Fibroblast of peridontal ligament (primary cell): ENCODE measurements around the gene GATAD1.
"Not testable (repeated sequence)": the region's sequence is repeated elsewhere in the genome, so short reads cannot be mapped to it uniquely, and the experiment has no call there.

Experiments used
- DNase-seq: peaks from one replicate; pipeline ENCODE4 v3.0.0-alpha.2; 2010; ENCODE audit errors: extremely low read depth

The GATAD1 gene, protein sequence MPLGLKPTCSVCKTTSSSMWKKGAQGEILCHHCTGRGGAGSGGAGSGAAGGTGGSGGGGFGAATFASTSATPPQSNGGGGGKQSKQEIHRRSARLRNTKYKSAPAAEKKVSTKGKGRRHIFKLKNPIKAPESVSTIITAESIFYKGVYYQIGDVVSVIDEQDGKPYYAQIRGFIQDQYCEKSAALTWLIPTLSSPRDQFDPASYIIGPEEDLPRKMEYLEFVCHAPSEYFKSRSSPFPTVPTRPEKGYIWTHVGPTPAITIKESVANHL

DNA sequence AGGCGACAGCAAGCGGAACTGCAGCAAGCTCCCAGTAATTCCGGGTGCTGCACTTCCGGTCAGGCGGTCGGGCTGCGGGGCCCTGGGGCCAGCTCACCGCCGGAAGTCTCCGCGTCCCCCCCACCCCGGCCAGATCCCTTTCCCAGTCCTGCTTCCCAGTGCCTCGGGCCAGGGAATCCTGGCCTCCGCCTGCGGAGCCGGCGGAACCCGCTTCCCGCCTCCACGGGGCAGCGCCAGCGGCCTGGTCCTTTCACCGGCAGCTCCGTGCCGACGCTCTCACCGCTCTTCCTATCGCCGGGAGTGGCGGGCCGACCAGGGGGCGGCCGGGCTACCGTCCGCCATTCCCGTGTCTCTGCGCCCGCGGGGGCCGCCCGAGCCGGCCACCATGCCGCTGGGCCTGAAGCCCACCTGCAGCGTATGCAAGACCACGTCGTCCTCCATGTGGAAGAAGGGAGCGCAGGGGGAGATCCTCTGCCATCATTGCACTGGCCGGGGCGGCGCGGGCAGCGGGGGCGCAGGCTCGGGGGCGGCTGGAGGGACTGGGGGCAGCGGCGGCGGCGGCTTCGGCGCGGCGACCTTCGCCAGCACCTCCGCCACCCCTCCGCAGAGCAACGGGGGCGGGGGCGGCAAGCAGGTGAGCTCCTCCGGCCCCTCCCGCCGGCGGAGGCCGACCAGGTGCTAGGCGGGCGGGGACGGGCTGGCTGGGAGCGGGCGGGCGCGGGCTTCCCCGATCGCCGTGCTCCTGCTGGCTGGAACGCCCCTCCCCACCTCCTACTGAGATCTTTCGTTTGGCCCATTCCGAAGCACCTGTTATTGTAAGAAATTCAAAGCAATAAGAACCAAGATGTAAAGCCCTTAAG is at the start of gene GATAD1:
TSS of gene GATAD1 (plus strand) at position 138 of the 860 bp plus-strand sequence. CDS start at position 386, 248 bp downstream.
- peak; percentile 91 for DNase-seq

DNA sequence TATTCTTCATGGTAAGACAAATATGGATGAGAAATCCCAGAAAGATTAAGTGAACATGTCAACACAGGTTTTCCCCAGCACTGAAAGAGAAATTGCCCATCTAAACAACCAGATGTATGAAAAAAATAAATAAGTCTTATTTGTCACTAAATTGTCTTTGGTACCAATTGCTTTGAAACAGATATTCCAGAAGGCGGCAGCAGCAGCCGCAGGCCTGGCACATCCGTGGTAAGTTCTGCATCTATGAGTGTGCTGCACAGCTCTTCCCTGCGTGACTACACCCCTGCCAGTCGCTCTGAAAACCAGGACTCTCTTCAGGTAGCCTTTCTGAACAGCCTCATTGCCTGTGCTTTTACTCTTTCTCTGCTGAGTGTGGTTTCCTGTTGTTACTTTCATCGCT is 49.7 kb upstream of the GATAD1 start:
- no peak for DNase-seq

DNA sequence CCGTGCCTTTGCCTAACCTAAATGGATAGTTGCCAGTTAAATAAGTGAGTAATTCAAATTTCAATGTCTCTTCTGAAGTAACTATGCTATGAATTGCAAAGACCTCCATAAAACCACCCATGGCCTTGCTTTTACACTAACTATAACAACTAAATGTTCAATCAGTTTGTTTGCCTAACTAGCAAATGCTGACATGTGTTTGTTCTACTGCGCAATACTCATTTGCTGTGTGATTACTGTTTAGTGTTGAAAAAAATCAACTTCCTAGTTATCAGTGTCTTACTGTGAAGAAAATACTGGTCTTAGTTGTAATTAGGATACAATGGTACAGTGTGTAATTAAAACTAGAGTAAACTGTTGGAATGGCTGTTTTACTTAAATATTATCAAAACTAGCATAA is 47.3 kb upstream of the GATAD1 start:
- no peak for DNase-seq

DNA sequence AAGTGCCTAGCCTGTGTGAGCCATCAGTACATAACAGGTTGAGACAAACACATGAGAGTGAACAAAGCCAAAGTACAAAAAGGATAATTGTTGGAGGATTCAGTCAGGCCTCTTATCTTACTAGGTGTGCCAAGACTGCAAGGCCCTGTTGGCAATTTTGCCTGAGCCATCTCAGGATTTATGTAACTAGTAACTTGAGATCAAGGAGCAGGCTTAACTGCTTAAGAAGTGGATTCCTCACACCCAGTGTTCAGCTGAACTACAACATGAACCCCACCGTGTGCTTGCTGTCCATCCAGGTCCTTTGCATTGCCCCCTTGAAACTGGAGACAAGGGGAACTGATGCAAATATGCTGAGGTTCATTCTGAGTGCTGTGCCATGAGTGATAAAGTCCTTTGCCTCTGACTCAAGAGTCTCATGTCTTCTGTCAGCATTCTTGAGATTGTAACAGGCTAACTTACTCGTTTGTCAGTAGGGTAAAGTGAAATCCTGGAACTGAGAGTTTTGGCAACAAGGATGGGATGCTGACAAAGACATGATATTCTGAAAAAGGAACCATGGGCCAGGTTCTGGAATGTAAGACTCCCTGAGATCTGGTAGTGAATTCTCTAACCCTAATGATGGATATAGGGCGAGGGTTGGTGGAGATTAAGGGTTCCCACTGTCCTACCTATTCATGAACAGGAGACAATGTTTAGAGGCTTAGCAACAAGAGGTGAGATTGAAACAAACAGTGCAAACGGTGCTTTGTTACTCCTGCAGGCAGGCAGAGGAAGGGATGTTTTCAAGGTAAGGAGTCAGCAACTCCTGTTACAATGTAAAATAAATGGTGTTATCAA is 44.1 kb upstream of the GATAD1 start:
- DNase-seq, result peak; percentile 53

DNA sequence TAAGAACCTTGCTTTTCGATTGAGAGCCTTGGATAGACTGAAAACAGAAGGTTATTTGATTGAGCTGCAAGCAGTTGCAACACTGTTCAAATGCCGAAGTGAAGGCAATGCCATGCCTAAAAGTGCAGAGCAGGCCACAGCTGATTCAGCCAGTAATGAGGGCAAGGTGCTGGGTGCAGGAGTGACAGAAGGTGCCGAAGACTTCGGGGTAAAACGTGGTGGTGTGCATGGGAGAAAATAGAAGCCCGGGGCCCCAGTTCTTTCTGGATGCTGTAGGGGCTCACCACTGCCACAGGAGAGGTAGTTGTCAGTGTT is 43.6 kb upstream of the GATAD1 start:
- DNase-seq, result no peak

DNA sequence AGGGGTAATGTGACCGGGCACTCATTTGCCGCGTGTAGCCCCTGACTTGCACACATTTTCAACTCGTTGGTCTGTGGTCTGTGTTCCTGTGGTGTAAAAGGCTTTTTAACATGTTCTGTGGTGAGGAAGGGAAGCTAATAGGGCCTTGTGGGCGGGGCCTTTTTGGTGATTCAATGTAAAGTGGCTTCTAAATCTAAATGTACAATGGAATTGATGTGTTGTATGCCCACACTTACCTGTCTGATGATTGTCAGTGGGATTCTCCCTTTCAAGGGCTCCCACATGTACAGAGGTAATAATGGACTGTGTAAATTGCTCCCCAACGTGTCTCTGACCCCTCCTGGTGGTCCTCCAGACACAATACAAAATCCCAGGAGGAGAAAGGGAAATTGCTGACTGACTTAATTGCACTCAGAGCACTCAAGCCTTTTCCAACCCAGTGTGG is 43.1 kb upstream of the GATAD1 start:
- DNase-seq, result no peak

DNA sequence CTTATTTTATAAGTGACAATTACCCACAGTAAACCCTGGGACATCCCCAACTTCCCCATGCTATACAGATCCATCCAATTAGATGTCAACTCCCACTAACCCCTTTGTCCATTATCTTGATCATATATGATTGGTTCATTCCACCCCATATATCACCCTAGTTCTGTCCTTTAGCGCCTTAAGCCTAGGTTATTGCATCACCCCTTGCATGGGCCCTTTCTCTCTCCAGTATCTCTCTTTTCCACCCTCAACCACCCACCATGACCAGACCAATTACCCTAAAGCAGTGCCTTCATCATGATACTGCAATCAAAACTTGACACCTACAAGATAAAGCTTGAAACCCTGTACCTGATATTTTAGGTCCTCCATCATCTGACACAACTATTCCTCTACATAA is 37.9 kb upstream of the GATAD1 start:
- no peak for DNase-seq

DNA sequence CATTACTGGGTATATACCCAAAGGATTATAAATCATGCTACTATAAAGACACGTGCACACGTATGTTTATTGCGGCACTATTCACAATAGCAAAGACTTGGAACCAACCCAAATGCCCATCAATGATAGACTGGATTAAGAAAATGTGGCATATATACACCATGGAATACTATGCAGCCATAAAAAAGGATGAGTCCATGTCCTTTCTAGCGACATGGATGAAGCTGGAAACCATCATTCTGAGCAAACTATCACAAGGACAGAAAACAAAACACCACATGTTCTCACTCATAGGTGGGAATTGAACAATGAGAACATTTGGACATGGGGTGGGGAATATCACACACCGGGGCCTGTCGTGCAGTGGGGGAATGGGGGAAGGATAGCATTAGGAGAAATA is 37.1 kb upstream of the GATAD1 start:
- not testable (repeated sequence) for DNase-seq

DNA sequence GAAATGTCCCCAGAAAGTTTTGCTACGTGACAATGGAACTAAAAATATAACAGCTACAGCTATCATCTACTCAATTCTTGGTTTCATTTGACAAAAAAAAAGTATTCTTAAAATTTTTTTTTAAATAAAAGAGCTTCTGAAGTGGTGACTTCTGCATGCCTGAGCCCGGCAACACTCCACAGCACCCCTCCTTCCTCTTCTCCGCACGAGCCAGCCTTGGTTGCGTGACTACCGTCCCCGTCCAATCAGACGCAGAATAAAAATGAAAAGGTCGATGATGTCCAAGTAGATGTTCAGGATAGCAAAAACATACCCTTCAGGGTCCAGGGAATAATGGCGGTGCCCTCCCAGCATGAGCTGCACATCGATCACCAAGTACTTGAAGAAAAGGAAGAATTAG is 34.5 kb upstream of the GATAD1 start:
- no peak for DNase-seq

DNA sequence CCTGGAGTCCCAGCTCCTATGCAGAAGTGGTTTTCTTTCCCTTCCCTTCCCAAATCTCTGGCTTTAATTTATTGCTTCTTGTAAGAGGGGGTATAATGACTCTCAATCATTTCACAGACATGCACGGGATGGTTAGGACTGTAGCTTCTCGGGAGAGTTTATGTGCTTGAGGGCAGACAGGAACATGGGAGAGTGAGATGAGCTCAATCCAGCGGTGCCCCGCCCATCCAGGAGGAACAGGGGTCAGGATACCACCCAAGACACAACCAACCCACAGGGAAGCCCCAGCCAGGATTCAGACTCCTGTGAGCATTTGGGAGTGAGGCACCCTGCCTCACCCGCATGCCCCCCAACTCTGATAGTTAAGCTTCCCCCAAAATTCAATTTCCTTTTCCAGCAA is 33.7 kb upstream of the GATAD1 start:
- DNase-seq, result no peak

DNA sequence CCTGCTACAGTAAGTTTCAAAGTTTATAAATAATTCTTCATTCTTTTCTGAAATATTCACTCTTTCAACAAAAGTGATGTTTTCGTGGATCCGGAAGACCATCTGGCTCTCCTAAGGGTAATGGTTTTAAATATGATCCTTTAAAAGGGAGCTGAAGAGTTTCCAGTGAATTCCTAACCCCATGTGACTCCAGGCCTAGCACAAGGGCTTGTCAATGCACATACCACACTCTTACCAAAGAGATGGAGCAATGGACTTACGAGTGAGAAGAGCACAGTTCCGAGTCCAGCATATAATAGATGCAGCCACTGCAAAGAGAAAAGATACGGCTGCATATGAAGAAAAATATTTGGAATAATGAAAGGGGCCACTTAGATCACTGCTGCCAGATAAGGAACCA is 32.1 kb upstream of the GATAD1 start:
- peak; percentile 88 for DNase-seq

DNA sequence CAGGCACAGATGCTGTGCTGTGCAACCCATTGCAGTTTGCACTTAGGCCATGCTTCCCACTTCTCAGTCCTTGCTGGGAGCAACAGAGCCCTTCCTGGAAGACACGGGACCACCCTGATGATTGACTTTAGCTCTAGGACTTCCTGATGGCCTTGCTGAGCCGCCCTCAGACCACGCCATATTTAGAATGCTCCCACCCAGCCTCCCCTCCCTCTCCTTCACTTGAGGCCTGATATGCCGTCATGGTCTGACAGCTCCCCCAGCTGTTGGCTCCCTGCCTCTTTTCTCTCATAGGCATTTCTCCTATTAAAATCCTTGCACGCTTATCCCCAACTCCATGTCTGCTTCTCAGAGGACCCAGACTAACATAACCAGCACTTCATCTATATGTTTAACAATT is 29.4 kb upstream of the GATAD1 start:
- DNase-seq, result no peak

DNA sequence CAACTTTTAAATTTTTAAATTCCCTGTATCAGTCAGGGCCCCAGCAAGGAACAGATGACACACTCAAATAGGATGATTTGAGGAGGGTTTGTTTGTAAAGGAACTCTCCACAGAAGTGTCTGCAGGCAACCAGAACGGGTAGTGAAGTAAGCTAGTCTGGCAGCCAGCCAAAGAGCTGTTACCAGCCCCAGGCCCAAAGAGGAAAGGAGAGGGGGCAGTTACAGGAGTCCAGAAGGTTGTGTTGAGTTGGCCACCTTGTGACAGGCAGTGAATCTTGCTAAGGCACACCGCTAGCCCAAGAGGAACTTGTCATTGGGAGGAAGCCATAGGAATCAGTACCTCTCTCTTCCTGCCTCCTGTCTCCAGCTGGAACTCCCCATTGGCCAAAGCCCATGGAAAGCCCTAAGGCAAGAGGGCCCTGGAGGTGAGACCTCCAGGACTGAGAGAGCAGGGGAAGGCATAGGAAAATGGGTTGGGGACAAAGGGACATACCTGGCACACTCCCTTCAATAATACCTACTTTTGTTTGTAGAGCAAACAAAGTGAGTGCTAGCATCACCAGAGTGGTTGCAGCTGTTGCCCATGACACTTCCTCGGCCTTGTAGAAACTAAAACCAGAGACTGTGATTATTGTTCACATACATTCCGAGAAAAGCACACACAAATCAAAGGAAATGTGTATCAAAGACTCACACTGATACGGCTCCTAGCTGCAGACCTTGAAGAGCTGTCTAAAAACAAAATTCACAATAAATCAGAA is 25.4 kb upstream of the GATAD1 start:
- no peak for DNase-seq

DNA sequence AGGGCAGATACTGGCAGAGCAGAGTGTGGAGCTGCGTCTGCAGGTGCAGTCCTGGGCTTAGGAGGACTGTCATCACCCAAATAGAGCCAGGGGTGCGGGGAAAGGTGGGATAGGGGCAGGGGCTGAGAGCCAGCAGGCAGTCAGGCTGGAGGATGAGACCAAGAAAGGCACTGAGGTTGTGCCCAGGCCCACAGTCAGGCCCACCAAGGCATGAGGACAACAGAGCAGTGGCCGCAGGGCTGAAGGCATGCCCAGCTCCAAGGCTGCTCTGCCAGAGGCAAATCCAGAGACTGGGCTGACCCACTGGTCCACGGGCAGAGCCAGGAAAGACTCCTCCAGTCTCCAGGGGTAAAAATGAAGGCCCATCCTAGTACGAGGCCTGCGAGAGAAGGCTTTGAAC is 24.4 kb upstream of the GATAD1 start:
- DNase-seq, result no peak

DNA sequence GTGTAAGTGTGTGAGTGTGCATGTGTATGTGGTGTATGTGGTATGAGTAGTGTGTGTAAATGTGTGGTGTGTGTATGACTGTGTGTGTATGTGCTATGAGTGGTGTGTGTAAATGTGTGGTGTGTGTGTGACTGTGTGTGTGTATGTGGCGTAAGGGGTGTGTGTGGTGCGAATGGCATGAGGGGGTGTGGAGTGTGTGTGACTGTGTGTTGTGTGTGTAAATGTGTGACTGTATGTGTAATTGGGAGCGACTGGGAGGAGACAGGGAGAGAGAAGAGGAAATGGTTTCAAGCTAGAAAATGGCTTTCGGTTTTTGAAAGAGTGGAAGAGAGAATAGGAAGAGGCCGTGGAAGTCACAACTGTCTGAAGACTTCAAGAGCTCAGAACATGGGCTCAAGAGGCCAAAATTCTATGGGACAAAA is 23.6 kb upstream of the GATAD1 start:
- no peak for DNase-seq

DNA sequence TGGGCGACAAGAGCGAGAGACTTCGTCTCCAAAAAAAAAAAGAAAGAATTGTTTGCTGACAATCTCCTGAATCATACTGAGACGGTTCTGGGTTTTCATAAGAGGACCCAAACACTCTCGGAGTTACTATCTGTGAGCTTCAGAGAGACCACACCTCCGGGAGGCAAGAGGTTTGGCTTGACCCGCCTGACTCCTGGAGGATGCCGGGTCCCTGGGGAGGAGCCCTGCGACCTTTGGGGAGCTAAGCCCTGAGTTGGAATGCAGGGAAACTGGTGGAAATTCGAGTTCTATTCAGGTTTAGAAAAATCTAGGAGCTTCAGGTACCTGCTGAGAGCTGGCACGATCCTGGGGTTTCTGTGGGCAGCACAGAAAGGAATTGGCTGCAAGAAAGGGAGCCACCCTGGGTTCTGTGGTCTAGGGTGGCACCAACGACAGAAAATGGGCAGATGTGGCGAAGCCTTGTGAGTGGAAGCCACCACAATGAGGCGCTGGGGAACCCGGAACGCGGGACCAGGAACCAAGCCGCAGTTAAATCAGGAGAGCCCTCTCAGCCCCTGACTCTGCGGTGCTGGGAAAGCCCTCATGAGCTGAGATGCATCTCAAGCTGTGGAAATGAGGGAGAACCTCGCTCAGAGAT is 21.9 kb upstream of the GATAD1 start:
- no peak for DNase-seq

DNA sequence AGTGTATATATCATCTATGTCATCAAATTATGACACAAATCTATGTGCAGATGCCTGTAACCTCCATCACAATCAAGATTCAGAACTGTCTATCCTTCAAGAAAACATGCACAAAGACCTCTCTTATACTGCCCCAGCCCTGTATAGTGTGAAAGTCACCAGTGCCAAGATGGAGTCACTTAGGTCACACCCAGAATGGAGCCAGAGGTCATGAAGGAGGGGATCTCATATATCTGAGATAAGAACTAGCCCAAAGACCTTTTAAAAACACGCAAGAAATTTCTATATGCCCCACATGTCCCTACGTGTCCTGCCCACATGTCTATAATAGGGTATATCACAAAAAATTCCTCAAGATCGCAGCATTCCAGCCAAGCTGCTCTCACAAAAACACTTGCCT is 20.1 kb upstream of the GATAD1 start:
- DNase-seq, result no peak

DNA sequence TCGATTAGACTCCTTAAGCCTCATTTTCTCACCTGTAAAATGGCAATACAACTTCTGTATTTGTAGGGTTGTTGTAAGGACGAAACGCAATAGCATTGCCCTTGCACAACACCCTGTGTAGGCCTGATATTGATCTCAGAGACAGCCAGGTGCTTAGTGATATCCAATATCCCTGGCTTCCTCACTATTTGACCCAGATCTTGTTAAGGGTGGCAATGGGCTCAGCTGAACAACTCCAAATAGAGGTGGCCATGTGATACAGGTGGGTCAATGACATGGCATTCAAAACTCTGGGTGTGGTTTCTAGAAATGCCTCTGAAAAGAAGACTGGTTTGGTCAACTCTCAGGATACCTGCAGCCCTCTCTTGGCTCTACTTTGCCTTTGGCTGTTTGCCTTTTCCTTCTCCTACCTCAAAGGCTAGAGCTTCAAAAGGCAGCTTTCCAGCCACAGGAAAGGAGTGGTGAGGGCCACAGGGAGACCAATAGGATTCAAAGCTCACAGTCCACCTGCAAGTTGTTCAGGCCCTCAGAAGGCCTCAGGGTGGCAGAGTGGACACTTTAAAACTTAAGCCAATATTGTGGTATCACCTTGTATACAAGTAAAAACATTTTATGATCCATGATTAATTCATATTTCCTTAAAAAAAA is 14.9 kb upstream of the GATAD1 start:
- DNase-seq, result no peak

DNA sequence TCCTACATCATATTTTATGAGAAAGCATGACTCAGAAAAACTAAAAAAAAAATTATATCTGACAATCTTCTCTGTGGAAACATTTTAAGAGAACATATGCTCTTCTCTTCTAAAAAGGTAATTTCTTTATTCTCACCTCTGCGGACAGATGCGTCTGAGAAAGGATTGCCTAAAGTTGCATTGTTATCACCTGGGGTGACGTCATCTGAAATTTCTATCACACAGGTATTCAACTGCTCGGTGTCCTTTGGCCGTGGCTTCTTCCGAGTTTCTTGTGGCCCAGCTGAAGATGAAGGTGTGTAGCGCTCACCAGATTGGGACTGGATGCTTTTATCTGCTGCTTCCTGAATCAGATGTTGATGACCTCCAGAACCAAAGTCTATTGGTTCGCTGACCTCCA is 14.3 kb upstream of the GATAD1 start:
- no peak for DNase-seq

DNA sequence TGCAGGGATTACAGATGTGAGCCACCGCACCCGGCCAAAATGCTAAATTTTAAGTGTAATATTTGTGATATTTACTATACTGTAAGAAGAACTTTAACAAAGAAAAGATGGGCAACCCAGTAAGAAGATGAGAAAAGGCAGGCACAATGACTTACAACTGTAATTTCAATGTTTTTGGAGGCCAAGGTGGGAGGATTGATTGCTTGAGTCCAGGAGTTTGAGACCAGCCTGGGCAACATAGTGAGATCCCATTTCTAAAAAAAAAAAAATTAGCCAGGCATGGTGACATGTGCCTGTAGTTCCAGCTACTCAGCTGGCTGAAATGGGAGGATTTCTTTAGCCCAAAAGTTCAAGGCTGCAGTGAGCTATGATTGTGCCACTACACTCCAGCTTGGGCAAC is 11.7 kb upstream of the GATAD1 start:
- no peak for DNase-seq
